ENCODE measurements around the gene IGF1R.

- TF ChIP-seq, protein P1, sequence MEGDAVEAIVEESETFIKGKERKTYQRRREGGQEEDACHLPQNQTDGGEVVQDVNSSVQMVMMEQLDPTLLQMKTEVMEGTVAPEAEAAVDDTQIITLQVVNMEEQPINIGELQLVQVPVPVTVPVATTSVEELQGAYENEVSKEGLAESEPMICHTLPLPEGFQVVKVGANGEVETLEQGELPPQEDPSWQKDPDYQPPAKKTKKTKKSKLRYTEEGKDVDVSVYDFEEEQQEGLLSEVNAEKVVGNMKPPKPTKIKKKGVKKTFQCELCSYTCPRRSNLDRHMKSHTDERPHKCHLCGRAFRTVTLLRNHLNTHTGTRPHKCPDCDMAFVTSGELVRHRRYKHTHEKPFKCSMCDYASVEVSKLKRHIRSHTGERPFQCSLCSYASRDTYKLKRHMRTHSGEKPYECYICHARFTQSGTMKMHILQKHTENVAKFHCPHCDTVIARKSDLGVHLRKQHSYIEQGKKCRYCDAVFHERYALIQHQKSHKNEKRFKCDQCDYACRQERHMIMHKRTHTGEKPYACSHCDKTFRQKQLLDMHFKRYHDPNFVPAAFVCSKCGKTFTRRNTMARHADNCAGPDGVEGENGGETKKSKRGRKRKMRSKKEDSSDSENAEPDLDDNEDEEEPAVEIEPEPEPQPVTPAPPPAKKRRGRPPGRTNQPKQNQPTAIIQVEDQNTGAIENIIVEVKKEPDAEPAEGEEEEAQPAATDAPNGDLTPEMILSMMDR (conservative IDR thresholded peaks at IDR 0.05), result no peak
- no peak for TF ChIP-seq EZH2 (IDR thresholded peaks at IDR 0.05; ENCODE audit: low read depth)
Measured at GRCh38 chr15:98863983-98864382, 215.6 kb downstream of the IGF1R start.
